Keratinocyte (primary cell): ENCODE results near the gene ADAM22.

Experiments
- CTCF ChIP-seq, 3 experiments: IDR thresholded peaks in 1 of 3; conservative IDR thresholded peaks in 1 of 3; optimal IDR thresholded peaks in 1 of 3; 2 replicates in 2 of 3; 3 replicates in 1 of 3; pipeline versions ENCODE3 to v1.5.1; 2011; ENCODE audit warnings: low read length in 3 of 3, mild to moderate bottlenecking in 3 of 3, moderate library complexity in 2 of 3, control low read depth in 1 of 3, inconsistent platforms in 1 of 3; ENCODE audit not compliant: insufficient read depth in 2 of 3; ENCODE audit errors: extremely low read depth in 1 of 3
- EZH2 ChIP-seq: IDR thresholded peaks from one replicate; pipeline ENCODE4 v1.6.1; 2012; ENCODE audit warnings: inconsistent platforms, mild to moderate bottlenecking, low read length, moderate library complexity

- TF ChIP-seq CTCF (optimal IDR thresholded peaks at IDR 0.05 in 1 of 3, IDR thresholded peaks at IDR 0.05 in 1 of 3, conservative IDR thresholded peaks at IDR 0.05 in 1 of 3; ENCODE audit: extremely low read depth in 1 of 3, insufficient read depth in 2 of 3, low read length in 3 of 3) = no peak
- TF ChIP-seq EZH2 = no peak
Observed at GRCh38 chr7:87920578-87920977, 13.5 kb upstream of the ADAM22 start.
